Gastroesophageal sphincter (tissue), 3 donors: ENCODE measurements around the gene HRC.

ENCODE experiments used
- POLR2A ChIP-seq, 2 donors: fragments of 450-650 bp; IDR thresholded peaks; one replicate each; pipeline ENCODE4 v1.6.1; 2017; ENCODE audit warnings: antibody characterized with exemption in 2 of 2, mild to moderate bottlenecking in 2 of 2, moderate library complexity in 1 of 2
- POLR2AphosphoS5 ChIP-seq: sonication (generic); formaldehyde crosslinking; IDR thresholded peaks from one replicate; pipeline ENCODE4 v1.6.1; 2017; ENCODE audit warnings: antibody characterized with exemption
- TF ChIP-seq, protein P1 (sequence below), 4 experiments: fragments of 200-600 bp in 2 of 4; fragments of 450-650 bp in 2 of 4; sonication (generic) in 1 of 4; IDR thresholded peaks; one replicate each; pipeline ENCODE4 v1.5.1; 2017 to 2019; ENCODE audit warnings: antibody characterized with exemption in 4 of 4, mild to moderate bottlenecking in 2 of 4, moderate library complexity in 2 of 4

DNA sequence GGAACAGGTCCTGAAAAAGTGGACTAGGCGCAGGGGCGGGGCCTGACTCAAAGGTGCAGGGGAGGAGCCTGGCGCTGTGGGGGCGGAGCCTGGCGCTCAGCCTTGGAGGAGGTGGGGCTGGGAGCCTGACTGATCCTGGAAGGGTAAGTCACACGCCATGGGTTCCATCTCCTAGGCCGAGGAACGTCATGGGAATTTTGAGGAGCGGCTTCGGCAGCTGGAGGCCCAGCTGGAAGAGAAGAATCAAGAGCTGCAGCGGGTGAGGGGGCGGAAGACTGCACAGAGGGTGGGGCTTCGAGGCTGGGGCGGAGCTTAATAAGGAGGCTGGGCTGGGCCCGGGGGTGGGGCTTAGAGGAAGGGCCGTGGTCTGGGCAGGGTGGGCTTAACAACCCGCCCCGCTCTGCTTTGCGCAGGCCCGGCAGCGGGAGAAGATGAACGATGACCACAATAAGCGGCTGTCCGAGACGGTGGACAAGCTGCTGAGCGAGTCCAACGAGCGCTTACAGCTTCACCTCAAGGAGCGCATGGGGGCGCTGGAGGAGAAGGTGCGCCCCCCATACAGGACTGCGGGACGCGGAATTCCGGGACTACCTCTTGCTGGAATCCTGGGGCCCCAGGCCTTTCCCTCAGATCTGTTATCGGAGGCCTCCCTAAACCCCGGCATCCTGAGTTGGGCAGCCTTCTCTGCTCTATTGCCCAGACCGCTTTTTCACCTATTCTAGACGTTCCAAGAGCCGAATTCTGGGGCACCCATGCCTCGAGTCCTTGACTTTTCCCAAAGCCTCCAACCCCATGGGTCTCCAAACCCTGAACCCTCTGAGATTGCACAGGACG lies 21.4 kb downstream of the HRC start:
- TF ChIP-seq, protein P1, sequence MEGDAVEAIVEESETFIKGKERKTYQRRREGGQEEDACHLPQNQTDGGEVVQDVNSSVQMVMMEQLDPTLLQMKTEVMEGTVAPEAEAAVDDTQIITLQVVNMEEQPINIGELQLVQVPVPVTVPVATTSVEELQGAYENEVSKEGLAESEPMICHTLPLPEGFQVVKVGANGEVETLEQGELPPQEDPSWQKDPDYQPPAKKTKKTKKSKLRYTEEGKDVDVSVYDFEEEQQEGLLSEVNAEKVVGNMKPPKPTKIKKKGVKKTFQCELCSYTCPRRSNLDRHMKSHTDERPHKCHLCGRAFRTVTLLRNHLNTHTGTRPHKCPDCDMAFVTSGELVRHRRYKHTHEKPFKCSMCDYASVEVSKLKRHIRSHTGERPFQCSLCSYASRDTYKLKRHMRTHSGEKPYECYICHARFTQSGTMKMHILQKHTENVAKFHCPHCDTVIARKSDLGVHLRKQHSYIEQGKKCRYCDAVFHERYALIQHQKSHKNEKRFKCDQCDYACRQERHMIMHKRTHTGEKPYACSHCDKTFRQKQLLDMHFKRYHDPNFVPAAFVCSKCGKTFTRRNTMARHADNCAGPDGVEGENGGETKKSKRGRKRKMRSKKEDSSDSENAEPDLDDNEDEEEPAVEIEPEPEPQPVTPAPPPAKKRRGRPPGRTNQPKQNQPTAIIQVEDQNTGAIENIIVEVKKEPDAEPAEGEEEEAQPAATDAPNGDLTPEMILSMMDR (IDR thresholded peaks at IDR 0.05): peak in 1 of 4 experiments; percentile 28
- TF ChIP-seq POLR2A (IDR thresholded peaks at IDR 0.05): no peak
- TF ChIP-seq POLR2AphosphoS5: no peak
